ENCODE results near the gene VSIG2.

Gene VSIG2

GRCh38 chr11:124763156-124763947 is 11.3 kb upstream of the VSIG2 start:
- DNase-seq, result peak; percentile 90 to 92

GRCh38 chr11:124762624-124763155 is 10.6 kb upstream of the VSIG2 start:
- DNase-seq, result no peak

GRCh38 chr11:124762105-124762623 is 10.1 kb upstream of the VSIG2 start, which contains the start of gene ESAM:
Gene ESAM (minus strand): TSS chr11:124762290. CDS start chr11:124762154, 136 bp downstream.
- peak; percentile 71 to 82 for DNase-seq

- DNase-seq, result peak in 1 of 2 experiments; percentile 43
These were observed 9.4 kb upstream of the VSIG2 start for GRCh38 chr11:124761301-124762104.

- no peak for DNase-seq
These were observed 8.8 kb upstream of the VSIG2 start for GRCh38 chr11:124760806-124761205.

- DNase-seq, result no peak
These were observed 8.2 kb upstream of the VSIG2 start for GRCh38 chr11:124760205-124760652.

- peak in 1 of 2 experiments; percentile 35 for DNase-seq
These were observed 7.5 kb upstream of the VSIG2 start for GRCh38 chr11:124759266-124760204.

- peak; percentile 80 to 82 for DNase-seq
These were observed 6.6 kb upstream of the VSIG2 start for GRCh38 chr11:124758355-124759265.

- DNase-seq, result no peak
These were observed 5.3 kb upstream of the VSIG2 start for GRCh38 chr11:124757320-124757719.

- DNase-seq, result no peak
These were observed 4.7 kb upstream of the VSIG2 start for GRCh38 chr11:124756753-124757227.

GRCh38 chr11:124756033-124756752 is 4.1 kb upstream of the VSIG2 start:
- no peak for DNase-seq

GRCh38 chr11:124754710-124755109 is 2.7 kb upstream of the VSIG2 start:
- DNase-seq, result no peak

GRCh38 chr11:124754309-124754708 is 2.3 kb upstream of the VSIG2 start:
- no peak for DNase-seq

GRCh38 chr11:124753624-124754023 is 1.6 kb upstream of the VSIG2 start:
- no peak for DNase-seq

GRCh38 chr11:124753205-124753604 is 1.1 kb upstream of the VSIG2 start:
- no peak for DNase-seq

- DNase-seq, result no peak
These were observed 532 bp upstream of the VSIG2 start for GRCh38 chr11:124752471-124753102.

- DNase-seq, result no peak
These were observed 689 bp downstream of the VSIG2 start for GRCh38 chr11:124751391-124751740.

GRCh38 chr11:124749912-124750311 is 2.1 kb downstream of the VSIG2 start:
- no peak for DNase-seq

- no peak for DNase-seq
These were observed 3.3 kb downstream of the VSIG2 start for GRCh38 chr11:124748481-124749343.
